H9 (cell line): ENCODE data around the gene SPATS1. TPM values are rescaled to one million over a fixed set of nuclear protein-coding genes. Genes with fewer than 3 reads are reported as not detected.

Experiments used
- DNase-seq: peaks from one replicate; pipeline ENCODE4 v3.0.0-alpha.2; 2017
- H2AFZ ChIP-seq: one replicate; pipeline ENCODE4 v1.6.1; 2013; ENCODE audit warnings: mild to moderate bottlenecking, low read length, control low read depth, moderate library complexity
- H2AK5ac ChIP-seq: 2 replicates; pipeline ENCODE4 v1.6.1; 2013; ENCODE audit warnings: low read length, control low read depth, mixed read lengths; ENCODE audit not compliant: insufficient read length
- H2BK120ac ChIP-seq: one replicate; pipeline ENCODE4 v1.6.1; 2013; ENCODE audit warnings: low read depth, mild to moderate bottlenecking, low read length, control low read depth, inconsistent platforms; ENCODE audit not compliant: poor library complexity, severe bottlenecking
- H2BK12ac ChIP-seq: 2 replicates; pipeline ENCODE4 v1.6.1; 2013; ENCODE audit warnings: low read length, control low read depth, mixed read lengths, low read depth; ENCODE audit not compliant: insufficient read length
- H2BK15ac ChIP-seq: 2 replicates; pipeline ENCODE4 v1.6.1; 2013; ENCODE audit warnings: low read depth, low read length, control low read depth
- H2BK20ac ChIP-seq: one replicate; pipeline ENCODE4 v1.6.1; 2013; ENCODE audit warnings: low read depth, mild to moderate bottlenecking, low read length, control low read depth, inconsistent platforms; ENCODE audit not compliant: poor library complexity, severe bottlenecking
- H2BK5ac ChIP-seq: 2 replicates; pipeline ENCODE4 v1.6.1; 2013; ENCODE audit warnings: low read length, control low read depth, mixed read lengths; ENCODE audit not compliant: insufficient read length
- H3K14ac ChIP-seq: 2 replicates; pipeline ENCODE4 v1.6.1; 2013; ENCODE audit warnings: low read length, control low read depth; ENCODE audit not compliant: insufficient read depth
- H3K18ac ChIP-seq: 2 replicates; pipeline ENCODE4 v1.6.1; 2013; ENCODE audit warnings: low read depth, mild to moderate bottlenecking, mixed read lengths, low read length, control low read depth; ENCODE audit not compliant: insufficient read length
- H3K23ac ChIP-seq: 2 replicates; pipeline ENCODE4 v1.6.1; 2013; ENCODE audit warnings: low read length, control low read depth, mixed read lengths, low read depth; ENCODE audit not compliant: insufficient read length
- H3K23me2 ChIP-seq: 2 replicates; pipeline ENCODE4 v1.6.1; 2013; ENCODE audit warnings: low read depth, mild to moderate bottlenecking, mixed read lengths, low read length, control low read depth; ENCODE audit not compliant: insufficient read length, poor library complexity, severe bottlenecking
- H3K27ac ChIP-seq: 2 replicates; pipeline ENCODE4 v1.5.1; 2013; ENCODE audit warnings: low read length, control low read depth, mixed read lengths, low read depth; ENCODE audit not compliant: insufficient read length
- H3K27me3 ChIP-seq: 2 replicates; pipeline ENCODE4 v1.6.1; 2013; ENCODE audit warnings: low read length, control low read depth, inconsistent platforms; ENCODE audit not compliant: insufficient read depth
- H3K4ac ChIP-seq: 2 replicates; pipeline ENCODE4 v1.6.1; 2013; ENCODE audit warnings: low read depth, mild to moderate bottlenecking, control low read depth, inconsistent platforms, low read length, moderate library complexity
- H3K4me1 ChIP-seq: 2 replicates; pipeline ENCODE4 v1.6.1; 2013; ENCODE audit warnings: low read length, control low read depth, inconsistent platforms; ENCODE audit not compliant: insufficient read depth
- H3K4me2 ChIP-seq: 2 replicates; pipeline ENCODE4 v1.6.1; 2013; ENCODE audit warnings: low read length, control low read depth, mixed read lengths; ENCODE audit not compliant: insufficient read length, insufficient read depth
- H3K56ac ChIP-seq: 2 replicates; pipeline ENCODE4 v1.6.1; 2013; ENCODE audit warnings: low read depth, mild to moderate bottlenecking, mixed read lengths, low read length, control low read depth; ENCODE audit not compliant: insufficient read length
- H3K79me1 ChIP-seq: 2 replicates; pipeline ENCODE4 v1.6.1; 2013; ENCODE audit warnings: low read depth, mild to moderate bottlenecking, moderate library complexity, low read length, control low read depth, inconsistent platforms; ENCODE audit not compliant: insufficient read depth, poor library complexity, severe bottlenecking
- H3K79me2 ChIP-seq: 2 replicates; pipeline ENCODE4 v1.6.1; 2013; ENCODE audit warnings: low read length, control low read depth, inconsistent platforms; ENCODE audit not compliant: insufficient read depth
- H3K9ac ChIP-seq: 2 replicates; pipeline ENCODE4 v1.6.1; 2013; ENCODE audit warnings: low read length, control low read depth, mixed read lengths; ENCODE audit not compliant: insufficient read length; ENCODE audit errors: extremely low read depth
- H3K9me3 ChIP-seq: one replicate; pipeline ENCODE4 v1.6.1; 2013; ENCODE audit warnings: low read depth, low read length, inconsistent platforms; ENCODE audit not compliant: control insufficient read depth
- H3T11ph ChIP-seq: one replicate; pipeline ENCODE4 v1.6.1; 2013; ENCODE audit warnings: mild to moderate bottlenecking, low read length, control low read depth, inconsistent platforms
- H4K20me1 ChIP-seq: one replicate; pipeline ENCODE4 v1.6.1; 2013; ENCODE audit not compliant: control insufficient read depth, insufficient read length, insufficient read depth
- H4K5ac ChIP-seq: 2 replicates; pipeline ENCODE4 v1.6.1; 2013; ENCODE audit warnings: low read depth, mild to moderate bottlenecking, mixed read lengths, low read length, control low read depth; ENCODE audit not compliant: insufficient read length
- H4K8ac ChIP-seq: replicated peaks from 2 replicates; pipeline ENCODE4 v1.6.1; 2013; ENCODE audit warnings: low read length, control low read depth, mixed read lengths, low read depth; ENCODE audit not compliant: insufficient read length
- H4K91ac ChIP-seq: 2 replicates; pipeline ENCODE4 v1.6.1; 2013; ENCODE audit warnings: low read depth, mild to moderate bottlenecking, moderate library complexity, mixed read lengths, low read length, control low read depth; ENCODE audit not compliant: insufficient read length
- H3K27ac Mint-ChIP-seq, 3 experiments: 2 replicates in 2 of 3; 3 replicates in 1 of 3; pipeline ENCODE4 v1.8.0; 2020 to 2021; ENCODE audit warnings: mixed read lengths in 3 of 3, mild to moderate bottlenecking in 1 of 3, moderate library complexity in 1 of 3
- H3K27me3 Mint-ChIP-seq: 2 replicates; pipeline ENCODE4 v1.8.0; 2021; ENCODE audit warnings: low read depth, mild to moderate bottlenecking, moderate library complexity, mixed read lengths
- H3K36me3 Mint-ChIP-seq, 3 experiments: 2 replicates in 2 of 3; 3 replicates in 1 of 3; pipeline ENCODE4 v1.8.0; 2020 to 2021; ENCODE audit warnings: low read depth in 3 of 3, mixed read lengths in 3 of 3; ENCODE audit not compliant: insufficient read depth in 1 of 3
- H3K4me1 Mint-ChIP-seq, 2 experiments: 2 replicates each; pipeline ENCODE4 v1.8.0; 2020; ENCODE audit warnings: mixed read lengths in 2 of 2
- H3K4me3 Mint-ChIP-seq, 2 experiments: 2 replicates in 1 of 2; 3 replicates in 1 of 2; pipeline ENCODE4 v1.8.0; 2020 to 2021; ENCODE audit warnings: mild to moderate bottlenecking in 2 of 2, mixed read lengths in 2 of 2, moderate library complexity in 1 of 2
- H3K9me3 Mint-ChIP-seq, 2 experiments: 2 replicates in 1 of 2; 3 replicates in 1 of 2; pipeline ENCODE4 v1.8.0; 2020; ENCODE audit warnings: mild to moderate bottlenecking in 2 of 2, mixed read lengths in 2 of 2, moderate library complexity in 1 of 2
- CTCF ChIP-seq: fragments of 200-600 bp; sonication (generic); conservative IDR thresholded peaks from 3 replicates; pipeline ENCODE4 v1.8.0; 2021; ENCODE audit warnings: antibody characterized with exemption, mild to moderate bottlenecking
- WGBS: extraction: QIAGEN DNeasy Blood & Tissue Kit; methylation state at CpG from one replicate; pipeline ENCODE4 v1.1.7; 2013; ENCODE audit warnings: missing lambda C conversion rate, low lambda C conversion rate, mixed read lengths; ENCODE audit not compliant: insufficient read length; ENCODE audit errors: extremely low coverage; 5-methylcytosine and 5-hydroxymethylcytosine counted together
- total RNA-seq: library from RNA; stranded (reverse); gene quantifications from 2 replicates; pipeline ENCODE4 v1.2.1, GENCODE V29; 2021

SPATS1 gene
- total RNA-seq, 1 experiment from 2014 or later: not detected

- no peak overlapping the region for H4K5ac ChIP-seq
- no peak overlapping the region for H2AFZ ChIP-seq
- no peak overlapping the region for H3K23ac ChIP-seq
- H3K79me1 ChIP-seq: no peaks in the 10 kb centered on the region
- H2BK12ac ChIP-seq: no peak overlapping the region
- H3K27ac ChIP-seq: no peak overlapping the region
- no peak overlapping the region for H3K14ac ChIP-seq
- Mint-ChIP-seq H3K4me3 (no peak overlapping the region), H3K36me3 (no peaks in the 10 kb centered on the region), H3K9me3 (no peaks in the 10 kb centered on the region), H3K27me3 (no peaks in the 10 kb centered on the region; the same call in 1 of the 2 replicates), H3K4me1 (0 out of 4 replicates have a peak, but pooled peaks cover 0 to under 1% of the 10 kb centered on the region in 2 experiments), H3K27ac (no peak overlapping the region)
- no peak overlapping the region for H2BK5ac ChIP-seq
- no peak for DNase-seq
- no peaks in the 10 kb centered on the region for H3K9me3 ChIP-seq
- H3T11ph ChIP-seq: no peak overlapping the region
- H2BK120ac ChIP-seq: no peak overlapping the region
- H3K4ac ChIP-seq: no peak overlapping the region
- H3K9ac ChIP-seq: no peak overlapping the region
- no peak overlapping the region for H2BK20ac ChIP-seq
- H2BK15ac ChIP-seq: no peak overlapping the region
- no peaks in the 10 kb centered on the region for H4K20me1 ChIP-seq
- H3K56ac ChIP-seq: no peak overlapping the region
- no peaks in the 10 kb centered on the region for H3K4me1 ChIP-seq
- no peak overlapping the region for H3K18ac ChIP-seq
- no peak overlapping the region for H4K91ac ChIP-seq
- H3K27me3 ChIP-seq: no peaks in the 10 kb centered on the region
- no peak overlapping the region for H3K4me2 ChIP-seq
- no CpG with 5 or more reads among the region's 2 CpGs for WGBS
- H3K23me2 ChIP-seq: no peaks in the 10 kb centered on the region
- H4K8ac ChIP-seq: no peak overlapping the region
- no peak for TF ChIP-seq CTCF
- H2AK5ac ChIP-seq: no peak overlapping the region
- no peaks in the 10 kb centered on the region for H3K79me2 ChIP-seq
Measured at GRCh38 chr6:44367681-44368080, 25.2 kb downstream of the SPATS1 start.
